ENCODE data around the gene TMSB4X. TPM values are rescaled to one million over a fixed set of nuclear protein-coding genes. Genes with fewer than 3 reads are reported as not detected.
"Not testable (repeated sequence)": the region's sequence is repeated elsewhere in the genome, so short reads cannot be mapped to it uniquely, and the experiment has no call there.

The TMSB4X gene
- polyA plus RNA-seq, 3 donors: 15,641 to 31,074 (median 27,127) TPM

DNA sequence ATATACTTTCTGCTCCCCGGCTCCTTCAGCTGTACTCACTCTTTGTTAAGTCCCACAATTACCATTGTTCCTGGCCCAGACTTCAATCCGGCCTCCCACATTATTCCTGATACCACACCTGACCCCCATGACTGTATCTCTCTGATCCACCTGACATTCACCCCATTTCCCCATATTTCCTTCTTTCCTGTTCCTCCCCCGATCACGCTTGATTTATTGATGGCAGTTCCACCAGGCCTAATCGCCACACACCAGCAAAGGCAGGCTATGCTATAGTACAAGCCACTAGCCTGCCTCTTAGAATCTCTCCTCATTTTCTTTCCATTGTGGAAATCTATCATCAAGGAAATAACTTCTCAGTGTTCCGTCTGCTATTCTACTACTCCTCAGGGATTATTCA, 31.3 kb upstream of the TMSB4X start:
- peaks cover 17% of the 10 kb centered on the region for H3K79me2 ChIP-seq (ENCODE audit: insufficient read depth, low read length)
- H3K4me2 ChIP-seq (replicated peaks; ENCODE audit: extremely low read depth, low read length, poor library complexity, severe bottlenecking); H3K27ac ChIP-seq (ENCODE audit: low read depth in 1 of 2, low read length in 2 of 2); H2AFZ ChIP-seq (ENCODE audit: insufficient read depth, low read depth, low read length, poor library complexity, severe bottlenecking); intact Hi-C loops (cut with micrococcal nuclease); DNase-seq; H3K9me3 ChIP-seq (replicated peaks in 1 of 2; ENCODE audit: control insufficient read depth in 1 of 2, insufficient read depth in 1 of 2, low read length in 2 of 2); H4K20me1 ChIP-seq (ENCODE audit: insufficient read depth, low read length); H3K36me3 ChIP-seq (replicated peaks in 1 of 2; ENCODE audit: control insufficient read depth in 1 of 2, insufficient read depth in 2 of 2, low read length in 2 of 2); H3K4me3 ChIP-seq (replicated peaks in 1 of 3; ENCODE audit: low read depth in 2 of 3, low read length in 3 of 3); H3K36me3 Mint-ChIP-seq; H3K9ac ChIP-seq (ENCODE audit: insufficient read depth, low read length, poor library complexity, severe bottlenecking): not testable (repeated sequence)
- Mint-ChIP-seq H3K4me3 (peak overlapping the region in 1 of 2 donors; percentile 56), H3K4me1 (peaks cover 37% of the 10 kb centered on the region), H3K9me3 (peaks cover 2 to 15% (median 9%) of the 10 kb centered on the region in 7 donors), H3K27ac (peak overlapping the region in 1 of 7 donors; percentile 56), H3K27me3 (ENCODE audit: low read depth in 3 of 3) (peaks cover 2 to 72% (median 4%) of the 10 kb centered on the region in 3 donors)
- no CpG with 5 or more reads among the region's 6 CpGs for WGBS (ENCODE audit: insufficient coverage)
- H3K27me3 ChIP-seq (ENCODE audit: control insufficient read depth in 2 of 2, insufficient read depth in 2 of 2, low read length in 2 of 2): peaks cover 0 to 16% of the 10 kb centered on the region in 2 donors
- H3K4me1 ChIP-seq (ENCODE audit: control insufficient read depth in 1 of 2, insufficient read depth in 2 of 2, low read length in 2 of 2): peaks cover 17 to 29% of the 10 kb centered on the region in 2 donors

DNA sequence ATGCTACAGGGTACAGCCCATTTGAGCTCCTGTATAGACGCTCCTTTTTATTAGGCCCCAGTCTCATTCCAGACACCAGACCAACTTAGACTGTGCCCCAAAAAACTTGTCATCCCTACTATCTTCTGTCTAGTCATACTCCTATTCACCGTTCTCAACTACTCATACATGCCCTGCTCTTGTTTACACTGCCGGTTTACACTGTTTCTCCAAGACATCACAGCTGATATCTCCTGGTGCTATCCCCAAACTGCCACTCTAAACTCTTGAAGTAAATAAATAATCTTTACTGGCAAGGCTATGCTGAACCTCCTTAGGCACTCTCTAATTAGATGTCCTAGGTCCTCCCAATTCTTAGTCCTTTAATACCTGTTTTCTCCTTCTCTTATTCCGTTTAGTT, 30.5 kb upstream of the TMSB4X start:
- H3K4me3 ChIP-seq (replicated peaks in 1 of 3; ENCODE audit: low read depth in 2 of 3, low read length in 3 of 3); H3K27ac Mint-ChIP-seq; intact Hi-C loops (cut with micrococcal nuclease); H3K9ac ChIP-seq (ENCODE audit: insufficient read depth, low read length, poor library complexity, severe bottlenecking); H2AFZ ChIP-seq (ENCODE audit: insufficient read depth, low read depth, low read length, poor library complexity, severe bottlenecking); H3K4me3 Mint-ChIP-seq; H3K36me3 Mint-ChIP-seq; H3K9me3 ChIP-seq (replicated peaks in 1 of 2; ENCODE audit: control insufficient read depth in 1 of 2, insufficient read depth in 1 of 2, low read length in 2 of 2); DNase-seq; H3K36me3 ChIP-seq (replicated peaks in 1 of 2; ENCODE audit: control insufficient read depth in 1 of 2, insufficient read depth in 2 of 2, low read length in 2 of 2); H3K27ac ChIP-seq (ENCODE audit: low read depth in 1 of 2, low read length in 2 of 2); H3K4me2 ChIP-seq (replicated peaks; ENCODE audit: extremely low read depth, low read length, poor library complexity, severe bottlenecking): not testable (repeated sequence)
- Histone ChIP-seq H3K79me2 (ENCODE audit: insufficient read depth, low read length) (peaks cover 25% of the 10 kb centered on the region), H3K4me1 (ENCODE audit: control insufficient read depth in 1 of 2, insufficient read depth in 2 of 2, low read length in 2 of 2) (peaks cover 24 to 38% of the 10 kb centered on the region in 2 donors), H3K27me3 (ENCODE audit: control insufficient read depth in 2 of 2, insufficient read depth in 2 of 2, low read length in 2 of 2) (peaks cover 0 to 19% of the 10 kb centered on the region in 2 donors), H4K20me1 (ENCODE audit: insufficient read depth, low read length) (peaks cover 11% of the 10 kb centered on the region)
- Mint-ChIP-seq H3K9me3 (peaks cover 2 to 15% (median 9%) of the 10 kb centered on the region in 7 donors), H3K27me3 (ENCODE audit: low read depth in 3 of 3) (peaks cover 0 to 72% (median 4%) of the 10 kb centered on the region in 3 donors), H3K4me1 (peaks cover 45% of the 10 kb centered on the region)
- WGBS (ENCODE audit: insufficient coverage): no CpG with 5 or more reads among the region's 4 CpGs

DNA sequence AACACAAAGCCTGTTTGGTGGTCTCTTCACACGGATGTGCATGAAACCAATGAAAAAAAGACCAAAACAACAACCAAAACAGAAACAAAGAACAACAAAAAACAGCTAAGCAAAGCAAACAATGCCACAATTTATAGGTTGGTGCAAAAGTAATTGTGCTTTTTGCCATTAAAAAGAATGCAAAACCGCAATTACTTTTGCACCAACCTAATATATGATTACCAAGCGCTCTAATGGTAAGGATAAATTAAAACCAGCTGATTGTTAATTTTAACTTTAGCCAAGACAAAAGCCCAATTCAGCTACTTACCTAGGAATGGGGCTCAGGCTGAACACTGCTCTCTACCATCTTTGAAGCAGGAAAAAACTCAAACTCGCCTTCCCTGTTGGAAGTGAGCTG, 29.4 kb upstream of the TMSB4X start:
- Histone ChIP-seq H3K4me3 (replicated peaks in 1 of 3; ENCODE audit: low read depth in 2 of 3, low read length in 3 of 3) (no peak overlapping the region), H4K20me1 (ENCODE audit: insufficient read depth, low read length) (peaks cover 17% of the 10 kb centered on the region), H3K79me2 (ENCODE audit: insufficient read depth, low read length) (peaks cover 29% of the 10 kb centered on the region), H3K27ac (ENCODE audit: low read depth in 1 of 2, low read length in 2 of 2) (no peak overlapping the region), H3K27me3 (ENCODE audit: control insufficient read depth in 2 of 2, insufficient read depth in 2 of 2, low read length in 2 of 2) (peaks cover 0 to 17% of the 10 kb centered on the region in 2 donors), H3K4me1 (ENCODE audit: control insufficient read depth in 1 of 2, insufficient read depth in 2 of 2, low read length in 2 of 2) (peaks cover 34 to 48% of the 10 kb centered on the region in 2 donors), H2AFZ (ENCODE audit: insufficient read depth, low read depth, low read length, poor library complexity, severe bottlenecking) (no peak overlapping the region), H3K36me3 (replicated peaks in 1 of 2; ENCODE audit: control insufficient read depth in 1 of 2, insufficient read depth in 2 of 2, low read length in 2 of 2) (no peaks in the 10 kb centered on the region), H3K9me3 (replicated peaks in 1 of 2; ENCODE audit: control insufficient read depth in 1 of 2, insufficient read depth in 1 of 2, low read length in 2 of 2) (no peaks in the 10 kb centered on the region), H3K9ac (ENCODE audit: insufficient read depth, low read length, poor library complexity, severe bottlenecking) (no peak overlapping the region), H3K4me2 (replicated peaks; ENCODE audit: extremely low read depth, low read length, poor library complexity, severe bottlenecking) (no peak overlapping the region)
- H3K27me3 Mint-ChIP-seq (ENCODE audit: low read depth in 3 of 3): peaks cover 0 to 62% (median 4%) of the 10 kb centered on the region in 3 donors
- H3K4me3 Mint-ChIP-seq: no peak overlapping the region
- intact Hi-C loops (cut with micrococcal nuclease): no loop called here
- peaks cover 0 to 16% (median 6%) of the 10 kb centered on the region in 7 donors for H3K9me3 Mint-ChIP-seq
- WGBS (ENCODE audit: insufficient coverage): no CpG with 5 or more reads among the region's 4 CpGs
- TF ChIP-seq, protein P1, sequence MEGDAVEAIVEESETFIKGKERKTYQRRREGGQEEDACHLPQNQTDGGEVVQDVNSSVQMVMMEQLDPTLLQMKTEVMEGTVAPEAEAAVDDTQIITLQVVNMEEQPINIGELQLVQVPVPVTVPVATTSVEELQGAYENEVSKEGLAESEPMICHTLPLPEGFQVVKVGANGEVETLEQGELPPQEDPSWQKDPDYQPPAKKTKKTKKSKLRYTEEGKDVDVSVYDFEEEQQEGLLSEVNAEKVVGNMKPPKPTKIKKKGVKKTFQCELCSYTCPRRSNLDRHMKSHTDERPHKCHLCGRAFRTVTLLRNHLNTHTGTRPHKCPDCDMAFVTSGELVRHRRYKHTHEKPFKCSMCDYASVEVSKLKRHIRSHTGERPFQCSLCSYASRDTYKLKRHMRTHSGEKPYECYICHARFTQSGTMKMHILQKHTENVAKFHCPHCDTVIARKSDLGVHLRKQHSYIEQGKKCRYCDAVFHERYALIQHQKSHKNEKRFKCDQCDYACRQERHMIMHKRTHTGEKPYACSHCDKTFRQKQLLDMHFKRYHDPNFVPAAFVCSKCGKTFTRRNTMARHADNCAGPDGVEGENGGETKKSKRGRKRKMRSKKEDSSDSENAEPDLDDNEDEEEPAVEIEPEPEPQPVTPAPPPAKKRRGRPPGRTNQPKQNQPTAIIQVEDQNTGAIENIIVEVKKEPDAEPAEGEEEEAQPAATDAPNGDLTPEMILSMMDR (IDR thresholded peaks at IDR 0.05): no peak
- DNase-seq: no peak
- peak overlapping the region in 1 of 7 donors; percentile 56 for H3K27ac Mint-ChIP-seq
- peaks cover 53% of the 10 kb centered on the region for H3K4me1 Mint-ChIP-seq
- H3K36me3 Mint-ChIP-seq: no peaks in the 10 kb centered on the region
